GM18870 (cell line): ENCODE measurements around the gene C16orf78.

ENCODE experiments used
- ATAC-seq: cut with Tn5 transposase; IDR thresholded peaks from one replicate; pipeline ENCODE4 v1.9.1; 2021; ENCODE audit warnings: moderate library complexity; ENCODE audit not compliant: unreplicated experiment

C16orf78 gene

GRCh38 chr16:49428808-49429207 is 55.2 kb downstream of the C16orf78 start:
- no peak for ATAC-seq

GRCh38 chr16:49431040-49431439 is 57.4 kb downstream of the C16orf78 start:
- ATAC-seq = no peak

GRCh38 chr16:49431591-49432290 is 58.1 kb downstream of the C16orf78 start:
- ATAC-seq = no peak

- no peak for ATAC-seq
Measured at GRCh38 chr16:49434733-49435132, 61.1 kb downstream of the C16orf78 start.

GRCh38 chr16:49436181-49436580 is 62.6 kb downstream of the C16orf78 start:
- no peak for ATAC-seq

GRCh38 chr16:49437344-49437743 is 63.7 kb downstream of the C16orf78 start:
- ATAC-seq = no peak

GRCh38 chr16:49439050-49439449 is 65.4 kb downstream of the C16orf78 start:
- ATAC-seq = no peak

GRCh38 chr16:49439676-49440075 is 66.1 kb downstream of the C16orf78 start:
- no peak for ATAC-seq

GRCh38 chr16:49440156-49441065 is 66.8 kb downstream of the C16orf78 start:
- no peak for ATAC-seq

- ATAC-seq = peak; percentile 90
Measured at GRCh38 chr16:49441366-49441780, 67.8 kb downstream of the C16orf78 start.

GRCh38 chr16:49442805-49443204 is 69.2 kb downstream of the C16orf78 start:
- ATAC-seq = no peak

GRCh38 chr16:49443576-49443975 is 70.0 kb downstream of the C16orf78 start:
- ATAC-seq = no peak

GRCh38 chr16:49446805-49447204 is 73.2 kb downstream of the C16orf78 start:
- ATAC-seq = no peak
